ENCODE data around the gene CCDC196.

Gene CCDC196

DNA sequence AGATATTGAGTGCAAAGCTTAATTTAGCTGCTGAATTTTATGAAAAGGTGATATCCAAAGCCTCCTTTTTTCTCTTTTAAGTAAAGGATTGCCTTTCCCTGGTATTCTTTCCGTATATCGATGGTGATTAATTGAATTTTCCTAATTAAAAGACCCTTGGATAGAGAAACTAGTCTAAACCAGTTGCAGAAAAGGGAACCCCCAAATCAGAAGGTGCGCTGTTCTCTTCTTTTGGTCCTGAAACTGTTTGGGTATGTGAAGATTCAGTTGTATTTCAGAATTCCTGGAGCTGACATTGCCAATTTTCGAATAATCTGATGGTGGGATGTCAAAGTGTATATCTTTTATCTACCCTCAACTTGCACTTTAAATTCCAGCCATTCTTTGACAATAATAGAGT is 23.7 kb downstream of the CCDC196 start:
- peak overlapping the region; percentile 96 for H3K4me3 ChIP-seq (ENCODE audit: low read depth, low read length)
- no peak for DNase-seq (ENCODE audit: low read depth)
- TF ChIP-seq, protein P1, sequence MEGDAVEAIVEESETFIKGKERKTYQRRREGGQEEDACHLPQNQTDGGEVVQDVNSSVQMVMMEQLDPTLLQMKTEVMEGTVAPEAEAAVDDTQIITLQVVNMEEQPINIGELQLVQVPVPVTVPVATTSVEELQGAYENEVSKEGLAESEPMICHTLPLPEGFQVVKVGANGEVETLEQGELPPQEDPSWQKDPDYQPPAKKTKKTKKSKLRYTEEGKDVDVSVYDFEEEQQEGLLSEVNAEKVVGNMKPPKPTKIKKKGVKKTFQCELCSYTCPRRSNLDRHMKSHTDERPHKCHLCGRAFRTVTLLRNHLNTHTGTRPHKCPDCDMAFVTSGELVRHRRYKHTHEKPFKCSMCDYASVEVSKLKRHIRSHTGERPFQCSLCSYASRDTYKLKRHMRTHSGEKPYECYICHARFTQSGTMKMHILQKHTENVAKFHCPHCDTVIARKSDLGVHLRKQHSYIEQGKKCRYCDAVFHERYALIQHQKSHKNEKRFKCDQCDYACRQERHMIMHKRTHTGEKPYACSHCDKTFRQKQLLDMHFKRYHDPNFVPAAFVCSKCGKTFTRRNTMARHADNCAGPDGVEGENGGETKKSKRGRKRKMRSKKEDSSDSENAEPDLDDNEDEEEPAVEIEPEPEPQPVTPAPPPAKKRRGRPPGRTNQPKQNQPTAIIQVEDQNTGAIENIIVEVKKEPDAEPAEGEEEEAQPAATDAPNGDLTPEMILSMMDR (IDR thresholded peaks at IDR 0.05; ENCODE audit: low read depth, low read length, missing control alignments) = no peak

DNA sequence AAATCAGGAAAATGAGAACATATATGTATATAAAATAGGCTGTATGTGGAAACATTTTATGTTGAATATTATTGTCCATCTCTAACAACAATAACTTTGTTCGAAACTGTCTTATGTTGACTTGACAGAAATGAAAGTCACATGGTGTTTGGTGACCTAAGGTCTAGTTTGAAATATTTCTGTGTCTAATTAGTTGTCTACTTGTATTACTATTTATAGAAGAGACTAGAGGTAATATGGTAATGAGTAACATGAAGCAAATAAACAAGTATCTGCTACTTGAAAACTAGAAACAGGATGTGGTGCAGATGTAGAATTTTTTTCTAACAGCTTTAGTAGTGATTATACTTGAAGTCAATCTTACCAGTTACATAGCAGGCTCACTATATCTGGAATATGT is 25.7 kb downstream of the CCDC196 start:
- no peak overlapping the region for H3K4me3 ChIP-seq (ENCODE audit: low read depth, low read length)
- DNase-seq (ENCODE audit: low read depth) = no peak
- TF ChIP-seq, protein P1 (IDR thresholded peaks at IDR 0.05; ENCODE audit: low read depth, low read length, missing control alignments) = no peak

DNA sequence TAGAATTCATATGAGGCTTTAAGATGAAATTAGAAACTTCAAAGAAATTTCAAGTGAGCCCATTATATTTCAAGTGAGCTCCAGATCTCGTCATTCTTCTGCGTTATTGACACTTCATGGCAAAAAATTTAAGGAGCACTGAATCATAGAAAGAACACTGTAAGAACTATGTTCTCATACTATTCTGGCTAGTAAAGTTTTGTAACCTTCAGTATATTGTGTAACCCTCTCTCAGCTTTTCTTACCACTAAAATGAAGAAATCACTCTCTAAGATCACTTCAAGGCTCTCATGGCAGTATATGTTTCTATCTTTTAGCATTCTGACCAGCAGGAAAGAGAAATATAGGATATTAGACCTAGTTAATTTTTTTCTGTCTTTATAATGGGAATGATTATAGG is 28.0 kb downstream of the CCDC196 start:
- DNase-seq (ENCODE audit: low read depth) = no peak
- TF ChIP-seq, protein P1 (IDR thresholded peaks at IDR 0.05; ENCODE audit: low read depth, low read length, missing control alignments) = no peak
- no peak overlapping the region for H3K4me3 ChIP-seq (ENCODE audit: low read depth, low read length)

DNA sequence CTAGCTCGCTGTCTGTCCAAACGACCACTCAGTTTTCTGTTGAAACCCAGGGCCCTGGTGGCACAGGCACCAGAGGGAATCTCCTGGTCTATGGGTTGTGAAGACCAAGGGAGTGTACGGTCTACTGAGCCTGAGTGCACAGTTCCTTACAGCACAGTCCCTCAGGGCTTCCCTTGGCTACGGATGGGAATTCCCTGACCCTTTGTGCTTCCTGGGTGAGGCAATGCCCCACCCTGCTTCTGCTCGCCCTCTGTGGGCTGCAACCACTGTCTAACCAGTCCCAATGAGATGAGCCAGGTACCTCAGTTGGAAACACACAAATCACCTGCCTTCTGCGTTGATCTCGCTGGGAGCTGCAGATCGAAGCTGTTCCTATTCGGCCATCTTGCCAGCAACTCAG is 44.4 kb downstream of the CCDC196 start:
- H3K4me3 ChIP-seq (ENCODE audit: low read depth, low read length) = no peak overlapping the region
- TF ChIP-seq, protein P1 (IDR thresholded peaks at IDR 0.05; ENCODE audit: low read depth, low read length, missing control alignments) = no peak
- no peak for DNase-seq (ENCODE audit: low read depth)

DNA sequence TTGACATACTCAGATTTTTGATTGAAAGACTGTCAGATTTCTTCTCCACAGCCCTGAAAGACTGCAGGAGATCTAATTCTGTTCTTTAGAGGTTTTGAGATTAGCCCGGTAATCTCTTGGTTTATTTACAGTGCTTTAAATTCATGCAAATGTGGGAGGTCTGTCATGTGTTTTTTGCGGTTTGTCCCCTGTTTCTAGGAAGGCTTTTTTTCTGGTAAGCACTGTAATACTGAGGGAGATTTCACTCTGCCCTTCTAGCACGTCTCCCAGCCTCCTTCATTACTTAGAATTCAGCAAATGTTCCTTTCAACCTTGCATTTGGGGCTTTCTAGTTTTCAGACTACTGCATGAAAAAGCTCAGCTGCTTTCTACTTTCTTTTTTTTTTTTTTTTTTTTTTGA is 52.9 kb downstream of the CCDC196 start:
- TF ChIP-seq, protein P1 (IDR thresholded peaks at IDR 0.05; ENCODE audit: low read depth, low read length, missing control alignments) = no peak
- no peak overlapping the region for H3K4me3 ChIP-seq (ENCODE audit: low read depth, low read length)
- no peak for DNase-seq (ENCODE audit: low read depth)

DNA sequence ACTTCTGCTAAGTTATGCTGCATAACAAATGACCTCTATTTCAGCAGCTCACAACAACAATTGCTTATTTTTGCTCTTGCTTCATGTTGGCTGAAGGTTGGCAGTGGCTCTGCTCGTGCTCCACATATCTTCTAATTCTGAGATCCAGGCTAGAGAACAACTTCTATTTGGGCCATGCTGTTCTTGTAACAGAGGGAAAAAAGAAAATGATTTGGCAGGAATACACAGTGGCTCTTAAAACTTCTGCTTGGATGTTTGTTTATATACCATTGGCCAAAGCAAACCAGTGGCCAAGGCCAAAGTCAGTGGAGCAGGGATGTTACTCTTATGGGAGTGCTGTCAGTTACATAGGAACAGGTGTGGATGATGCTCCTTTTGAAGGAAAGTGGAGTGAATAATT is 53.9 kb downstream of the CCDC196 start:
- TF ChIP-seq, protein P1 (IDR thresholded peaks at IDR 0.05; ENCODE audit: low read depth, low read length, missing control alignments) = no peak
- DNase-seq (ENCODE audit: low read depth) = no peak
- no peak overlapping the region for H3K4me3 ChIP-seq (ENCODE audit: low read depth, low read length)

DNA sequence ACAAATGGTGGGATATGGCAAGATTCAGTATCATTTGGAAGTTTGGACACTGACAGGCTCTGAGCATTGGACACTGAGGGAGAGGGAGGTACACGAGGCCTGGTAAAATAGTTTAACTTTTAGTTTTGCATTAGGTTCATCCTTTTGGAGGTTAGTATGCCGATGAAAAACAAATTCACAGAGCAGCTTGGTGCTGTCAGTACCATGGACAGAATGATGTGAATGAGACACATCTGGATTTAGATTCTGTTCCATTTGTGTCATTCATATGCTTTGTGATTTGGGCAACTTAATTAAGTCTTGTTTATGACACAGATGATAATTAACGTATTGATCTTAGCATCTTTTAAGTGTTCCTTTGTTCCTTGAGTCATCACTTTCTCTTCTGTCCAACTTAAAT is 55.5 kb downstream of the CCDC196 start:
- DNase-seq (ENCODE audit: low read depth) = no peak
- TF ChIP-seq, protein P1 (IDR thresholded peaks at IDR 0.05; ENCODE audit: low read depth, low read length, missing control alignments) = no peak

More for the DNA sequence above, 55.5 kb downstream of the CCDC196 start:
- H3K4me3 ChIP-seq (ENCODE audit: low read depth, low read length) = no peak overlapping the region
